ENCODE results near the gene CAVIN1. TPM values are rescaled to one million over a fixed set of nuclear protein-coding genes. Genes with fewer than 3 reads are reported as not detected.

Gene CAVIN1
- total and polyA plus RNA-seq, 2 experiments from 2014 or later: 47.7 to 61.3 TPM

GRCh38 chr17:42389899-42390298 is 33.2 kb downstream of the CAVIN1 start:
- no peaks in the 10 kb centered on the region for H3K9me3 ChIP-seq (ENCODE audit: low read depth)
- H3K4me1 ChIP-seq (ENCODE audit: low read depth): peaks cover 8% of the 10 kb centered on the region
- H3K4me3 ChIP-seq: no peak overlapping the region
- TF ChIP-seq CTCF (IDR thresholded peaks at IDR 0.05; ENCODE audit: low read depth, low read length): no peak
- H3K27ac ChIP-seq: no peak overlapping the region
- DNase-seq (ENCODE audit: low read depth in 1 of 2, low spot score in 1 of 2): no peak
- H3K36me3 ChIP-seq: no peaks in the 10 kb centered on the region
- H3K27me3 ChIP-seq: no peaks in the 10 kb centered on the region

GRCh38 chr17:42389135-42389417 is 34.0 kb downstream of the CAVIN1 start:
- no peak for TF ChIP-seq CTCF (IDR thresholded peaks at IDR 0.05; ENCODE audit: low read depth, low read length)
- DNase-seq (ENCODE audit: low read depth in 1 of 2, low spot score in 1 of 2): no peak
- Histone ChIP-seq H3K27me3 (no peaks in the 10 kb centered on the region), H3K4me1 (ENCODE audit: low read depth) (peaks cover 8% of the 10 kb centered on the region), H3K4me3 (no peak overlapping the region), H3K36me3 (no peaks in the 10 kb centered on the region), H3K9me3 (ENCODE audit: low read depth) (no peaks in the 10 kb centered on the region), H3K27ac (peak overlapping the region; percentile 91)

DNA sequence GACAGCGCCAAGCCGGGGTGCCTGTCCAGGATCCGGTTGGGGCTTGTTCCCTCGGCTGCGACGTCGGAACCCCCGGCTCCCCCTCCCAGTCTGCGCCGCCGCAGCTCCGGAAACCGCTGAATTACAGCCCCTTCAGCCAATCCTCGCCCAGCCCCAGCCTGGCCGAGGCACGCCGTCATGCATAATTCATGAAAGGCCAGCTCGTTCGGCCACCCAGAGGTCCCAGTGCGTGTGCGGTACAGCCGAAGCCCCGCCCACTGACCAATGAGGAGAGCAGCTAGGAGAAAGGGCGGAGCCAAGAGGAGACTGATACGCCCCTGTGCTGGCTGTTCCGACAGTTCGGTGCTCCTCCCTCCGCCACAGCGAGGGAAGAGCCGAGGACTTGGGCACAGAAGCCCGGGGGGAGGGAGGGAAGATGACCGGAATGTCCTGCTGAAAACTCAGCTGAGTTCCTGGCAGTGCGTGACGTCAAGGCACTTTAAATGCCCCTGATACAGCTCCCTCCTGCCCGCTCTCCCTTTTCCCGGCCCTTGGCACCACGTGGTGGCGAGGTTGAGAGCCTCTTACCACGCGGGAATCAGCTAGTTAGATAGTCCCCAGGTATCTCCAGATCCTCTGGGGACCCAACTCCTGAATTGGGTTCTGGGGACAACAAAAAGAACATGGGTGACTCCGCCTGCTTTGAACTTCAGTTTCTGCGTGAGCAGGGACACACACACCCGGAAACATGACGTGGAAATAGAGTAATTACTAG is 34.5 kb downstream of the CAVIN1 start, which contains the start of gene STAT3:
TSS of gene STAT3 (minus strand) at position 62 of the 754 bp plus-strand sequence. CDS start 39,926 bp downstream, outside the sequence.
- Histone ChIP-seq H3K27ac (peak within 1 kb of the TSS; percentile 93), H3K36me3 (no peaks in the 10 kb centered on the region), H3K4me1 (ENCODE audit: low read depth) (peaks cover 8% of the 10 kb centered on the region), H3K27me3 (no peaks in the 10 kb centered on the region), H3K9me3 (ENCODE audit: low read depth) (no peaks in the 10 kb centered on the region), H3K4me3 (peak within 1 kb of the TSS; percentile 83)
- no peak for TF ChIP-seq CTCF (IDR thresholded peaks at IDR 0.05; ENCODE audit: low read depth, low read length)
- DNase-seq (ENCODE audit: low read depth in 1 of 2, low spot score in 1 of 2): peak; percentile 100

DNA sequence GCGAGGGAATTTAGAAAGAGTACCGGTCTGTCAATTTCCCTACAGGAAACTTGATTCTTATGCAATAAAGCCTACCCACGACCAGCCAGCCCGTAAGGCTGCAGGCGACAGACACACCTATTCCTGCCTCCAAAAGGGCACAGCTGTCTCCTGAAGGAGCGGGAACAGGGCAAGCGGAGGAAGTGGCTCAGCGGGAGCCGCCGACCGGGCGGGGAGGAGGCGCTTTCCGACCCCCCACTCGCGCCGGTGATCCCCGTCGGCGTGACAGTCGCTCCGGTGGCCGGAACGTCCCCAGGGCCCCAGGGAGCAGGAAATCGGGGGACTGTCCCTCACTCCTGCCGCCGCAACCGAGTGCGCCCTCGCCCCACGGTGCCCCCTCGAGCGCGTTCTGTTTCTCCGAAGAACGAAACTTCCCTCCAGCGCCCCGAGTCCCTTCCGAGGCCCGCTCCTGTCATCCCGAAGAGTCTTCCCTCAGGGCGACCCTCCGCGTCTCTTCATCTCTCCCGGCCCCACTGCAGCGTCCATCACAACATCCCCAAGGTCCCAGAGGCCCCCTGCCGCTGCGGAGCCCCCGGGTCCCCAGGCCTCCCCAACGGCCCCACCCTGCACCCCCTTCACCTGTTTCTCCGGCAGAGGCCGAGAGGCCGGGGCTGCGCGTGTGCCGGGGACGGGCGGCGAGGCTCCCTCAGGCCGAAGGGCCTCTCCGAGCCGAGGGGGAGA is 35.2 kb downstream of the CAVIN1 start:
- peak overlapping the region; percentile 93 for H3K27ac ChIP-seq
- peaks cover 8% of the 10 kb centered on the region for H3K4me1 ChIP-seq (ENCODE audit: low read depth)
- no peaks in the 10 kb centered on the region for H3K36me3 ChIP-seq
- peak; percentile 51 to 61 for DNase-seq (ENCODE audit: low read depth in 1 of 2, low spot score in 1 of 2)
- H3K4me3 ChIP-seq: peak overlapping the region; percentile 83
- no peaks in the 10 kb centered on the region for H3K9me3 ChIP-seq (ENCODE audit: low read depth)
- TF ChIP-seq CTCF (IDR thresholded peaks at IDR 0.05; ENCODE audit: low read depth, low read length): no peak
- H3K27me3 ChIP-seq: no peaks in the 10 kb centered on the region

GRCh38 chr17:42386777-42387657 is 36.0 kb downstream of the CAVIN1 start:
- Histone ChIP-seq H3K27ac (peak overlapping the region; percentile 93), H3K36me3 (no peaks in the 10 kb centered on the region), H3K27me3 (no peaks in the 10 kb centered on the region), H3K4me3 (peak overlapping the region; percentile 83), H3K9me3 (ENCODE audit: low read depth) (no peaks in the 10 kb centered on the region), H3K4me1 (ENCODE audit: low read depth) (peaks cover 12% of the 10 kb centered on the region)
- no peak for TF ChIP-seq CTCF (IDR thresholded peaks at IDR 0.05; ENCODE audit: low read depth, low read length)
- peak in 1 of 2 donors; percentile 94 for DNase-seq (ENCODE audit: low read depth in 1 of 2, low spot score in 1 of 2)
